Hematopoietic multipotent progenitor cell treated with erythropoietin and hydrocortisone succinate and interleukin-3 and kit ligand, for 6 days (in vitro differentiated cells): Measurements from ENCODE around the gene KAZN.

Experiments
- DNase-seq: peaks from one replicate; pipeline ENCODE4 v3.0.0-alpha.2; 2015

Gene KAZN

GRCh38 chr1:14746393-14746792 lies 147.9 kb downstream of the KAZN start:
- no peak for DNase-seq

- DNase-seq, result no peak
Observed at GRCh38 chr1:14748151-14748550, 149.7 kb downstream of the KAZN start.

- DNase-seq, result no peak
Observed at GRCh38 chr1:14748977-14749376, 150.5 kb downstream of the KAZN start.

GRCh38 chr1:14750490-14750889 lies 152.0 kb downstream of the KAZN start:
- DNase-seq, result no peak

- DNase-seq, result peak; percentile 18
Observed at GRCh38 chr1:14755518-14756252, 157.2 kb downstream of the KAZN start.

- no peak for DNase-seq
Observed at GRCh38 chr1:14756589-14757285, 158.3 kb downstream of the KAZN start.

- no peak for DNase-seq
Observed at GRCh38 chr1:14757286-14757625, 158.8 kb downstream of the KAZN start.

- DNase-seq, result no peak
Observed at GRCh38 chr1:14759042-14759818, 160.7 kb downstream of the KAZN start.

GRCh38 chr1:14759843-14760242 lies 161.4 kb downstream of the KAZN start:
- no peak for DNase-seq

GRCh38 chr1:14760780-14761179 lies 162.3 kb downstream of the KAZN start:
- DNase-seq, result no peak

- DNase-seq, result peak; percentile 16
Observed at GRCh38 chr1:14761291-14762153, 163.0 kb downstream of the KAZN start.

- DNase-seq, result no peak
Observed at GRCh38 chr1:14763977-14764376, 165.5 kb downstream of the KAZN start.

- DNase-seq, result no peak
Observed at GRCh38 chr1:14765773-14766172, 167.3 kb downstream of the KAZN start.

- DNase-seq, result no peak
Observed at GRCh38 chr1:14767075-14767474, 168.6 kb downstream of the KAZN start.

GRCh38 chr1:14768582-14769304 lies 170.3 kb downstream of the KAZN start:
- DNase-seq, result no peak

GRCh38 chr1:14769486-14770274 lies 171.2 kb downstream of the KAZN start:
- no peak for DNase-seq

GRCh38 chr1:14773396-14774025 lies 175.0 kb downstream of the KAZN start:
- DNase-seq, result no peak

GRCh38 chr1:14774225-14774624 lies 175.7 kb downstream of the KAZN start:
- DNase-seq, result no peak

GRCh38 chr1:14774988-14775387 lies 176.5 kb downstream of the KAZN start:
- DNase-seq, result no peak

GRCh38 chr1:14775434-14775833 lies 176.9 kb downstream of the KAZN start:
- DNase-seq, result no peak
